ENCODE measurements around the gene HADHA. TPM values are rescaled to one million over a fixed set of nuclear protein-coding genes. Genes with fewer than 3 reads are reported as not detected.

Gene HADHA
- total RNA-seq, 1 experiment from 2014 or later = 99.9 TPM

GRCh38 chr2:26195040-26195984 lies 49.1 kb downstream of the HADHA start:
- Histone ChIP-seq H2AFZ (ENCODE audit: low read length) (no peak overlapping the region), H3K4me3 (ENCODE audit: low read length) (no peak overlapping the region), H3K4me1 (ENCODE audit: low read length) (peaks cover 30% of the 10 kb centered on the region), H3K27ac (ENCODE audit: low read length) (no peak overlapping the region), H4K20me1 (ENCODE audit: insufficient read depth, low read depth, low read length) (no peaks in the 10 kb centered on the region), H3K9ac (ENCODE audit: low read length) (no peak overlapping the region), H3K79me2 (ENCODE audit: low read length) (no peaks in the 10 kb centered on the region), H3K27me3 (ENCODE audit: low read length) (no peaks in the 10 kb centered on the region), H3K9me3 (ENCODE audit: low read length) (no peaks in the 10 kb centered on the region), H3K36me3 (ENCODE audit: insufficient read depth, low read length) (peaks cover 51% of the 10 kb centered on the region), H3K9me2 (replicated peaks; ENCODE audit: insufficient read depth, low read length) (no peaks in the 10 kb centered on the region), H3K4me2 (ENCODE audit: low read depth, low read length, poor library complexity, severe bottlenecking) (no peak overlapping the region)
- no peak for DNase-seq

GRCh38 chr2:26193578-26194231 lies 50.7 kb downstream of the HADHA start:
- H3K36me3 ChIP-seq (ENCODE audit: insufficient read depth, low read length) = peaks cover 43% of the 10 kb centered on the region
- H3K4me3 ChIP-seq (ENCODE audit: low read length) = no peak overlapping the region
- DNase-seq = no peak
- H3K27me3 ChIP-seq (ENCODE audit: low read length) = no peaks in the 10 kb centered on the region
- H2AFZ ChIP-seq (ENCODE audit: low read length) = no peak overlapping the region
- no peak overlapping the region for H3K27ac ChIP-seq (ENCODE audit: low read length)
- no peak overlapping the region for H3K4me2 ChIP-seq (ENCODE audit: low read depth, low read length, poor library complexity, severe bottlenecking)
- no peaks in the 10 kb centered on the region for H3K79me2 ChIP-seq (ENCODE audit: low read length)
- H3K9me3 ChIP-seq (ENCODE audit: low read length) = no peaks in the 10 kb centered on the region
- no peaks in the 10 kb centered on the region for H4K20me1 ChIP-seq (ENCODE audit: insufficient read depth, low read depth, low read length)
- no peaks in the 10 kb centered on the region for H3K9me2 ChIP-seq (replicated peaks; ENCODE audit: insufficient read depth, low read length)
- peaks cover 30% of the 10 kb centered on the region for H3K4me1 ChIP-seq (ENCODE audit: low read length)
- H3K9ac ChIP-seq (ENCODE audit: low read length) = no peak overlapping the region

GRCh38 chr2:26191316-26192159 lies 52.9 kb downstream of the HADHA start:
- H3K9ac ChIP-seq (ENCODE audit: low read length) = no peak overlapping the region
- no peaks in the 10 kb centered on the region for H3K9me3 ChIP-seq (ENCODE audit: low read length)
- no peaks in the 10 kb centered on the region for H3K79me2 ChIP-seq (ENCODE audit: low read length)
- no peak overlapping the region for H3K27ac ChIP-seq (ENCODE audit: low read length)
- H3K9me2 ChIP-seq (replicated peaks; ENCODE audit: insufficient read depth, low read length) = no peaks in the 10 kb centered on the region
- H3K27me3 ChIP-seq (ENCODE audit: low read length) = no peaks in the 10 kb centered on the region
- H3K4me2 ChIP-seq (ENCODE audit: low read depth, low read length, poor library complexity, severe bottlenecking) = no peak overlapping the region
- no peak for DNase-seq
- no peak overlapping the region for H2AFZ ChIP-seq (ENCODE audit: low read length)
- peaks cover 27% of the 10 kb centered on the region; the same call in 1 of the 2 replicates for H3K36me3 ChIP-seq (ENCODE audit: insufficient read depth, low read length)
- no peaks in the 10 kb centered on the region for H4K20me1 ChIP-seq (ENCODE audit: insufficient read depth, low read depth, low read length)
- no peak overlapping the region for H3K4me3 ChIP-seq (ENCODE audit: low read length)
- H3K4me1 ChIP-seq (ENCODE audit: low read length) = peaks cover 14% of the 10 kb centered on the region

- no peaks in the 10 kb centered on the region for H4K20me1 ChIP-seq (ENCODE audit: insufficient read depth, low read depth, low read length)
- H3K27me3 ChIP-seq (ENCODE audit: low read length) = no peaks in the 10 kb centered on the region
- peaks cover 16% of the 10 kb centered on the region; the same call in 1 of the 2 replicates for H3K36me3 ChIP-seq (ENCODE audit: insufficient read depth, low read length)
- H3K4me1 ChIP-seq (ENCODE audit: low read length) = peaks cover 2% of the 10 kb centered on the region
- H3K9me2 ChIP-seq (replicated peaks; ENCODE audit: insufficient read depth, low read length) = no peaks in the 10 kb centered on the region
- no peaks in the 10 kb centered on the region for H3K9me3 ChIP-seq (ENCODE audit: low read length)
- no peaks in the 10 kb centered on the region for H3K79me2 ChIP-seq (ENCODE audit: low read length)
- no peak overlapping the region for H3K27ac ChIP-seq (ENCODE audit: low read length)
- no peak for DNase-seq
- no peak overlapping the region for H3K4me3 ChIP-seq (ENCODE audit: low read length)
- H3K9ac ChIP-seq (ENCODE audit: low read length) = no peak overlapping the region
- no peak overlapping the region for H2AFZ ChIP-seq (ENCODE audit: low read length)
- no peak overlapping the region for H3K4me2 ChIP-seq (ENCODE audit: low read depth, low read length, poor library complexity, severe bottlenecking)
These were observed 54.1 kb downstream of the HADHA start for GRCh38 chr2:26190369-26190768.

- Histone ChIP-seq H3K27me3 (ENCODE audit: low read length) (no peaks in the 10 kb centered on the region), H3K79me2 (ENCODE audit: low read length) (no peaks in the 10 kb centered on the region), H4K20me1 (ENCODE audit: insufficient read depth, low read depth, low read length) (no peaks in the 10 kb centered on the region), H3K9me2 (replicated peaks; ENCODE audit: insufficient read depth, low read length) (no peaks in the 10 kb centered on the region), H3K4me2 (ENCODE audit: low read depth, low read length, poor library complexity, severe bottlenecking) (no peak overlapping the region), H2AFZ (ENCODE audit: low read length) (no peak overlapping the region), H3K27ac (ENCODE audit: low read length) (no peak overlapping the region), H3K4me1 (ENCODE audit: low read length) (no peaks in the 10 kb centered on the region), H3K36me3 (ENCODE audit: insufficient read depth, low read length) (peaks cover 10% of the 10 kb centered on the region; the same call in 1 of the 2 replicates), H3K9ac (ENCODE audit: low read length) (no peak overlapping the region), H3K4me3 (ENCODE audit: low read length) (no peak overlapping the region), H3K9me3 (ENCODE audit: low read length) (no peaks in the 10 kb centered on the region)
- no peak for DNase-seq
These were observed 54.7 kb downstream of the HADHA start for GRCh38 chr2:26189751-26190150.

- Histone ChIP-seq H3K27ac (ENCODE audit: low read length) (no peak overlapping the region), H4K20me1 (ENCODE audit: insufficient read depth, low read depth, low read length) (no peaks in the 10 kb centered on the region), H3K27me3 (ENCODE audit: low read length) (no peaks in the 10 kb centered on the region), H3K4me2 (ENCODE audit: low read depth, low read length, poor library complexity, severe bottlenecking) (no peak overlapping the region), H3K9ac (ENCODE audit: low read length) (no peak overlapping the region), H3K9me2 (replicated peaks; ENCODE audit: insufficient read depth, low read length) (no peaks in the 10 kb centered on the region), H3K4me3 (ENCODE audit: low read length) (no peak overlapping the region), H3K79me2 (ENCODE audit: low read length) (no peaks in the 10 kb centered on the region), H3K4me1 (ENCODE audit: low read length) (no peaks in the 10 kb centered on the region), H3K9me3 (ENCODE audit: low read length) (no peaks in the 10 kb centered on the region), H2AFZ (ENCODE audit: low read length) (no peak overlapping the region), H3K36me3 (ENCODE audit: insufficient read depth, low read length) (peaks cover 3% of the 10 kb centered on the region; the same call in 1 of the 2 replicates)
- DNase-seq = no peak
These were observed 55.3 kb downstream of the HADHA start for GRCh38 chr2:26189123-26189522.

GRCh38 chr2:26187537-26188104 lies 56.8 kb downstream of the HADHA start:
- H4K20me1 ChIP-seq (ENCODE audit: insufficient read depth, low read depth, low read length) = no peaks in the 10 kb centered on the region
- no peaks in the 10 kb centered on the region for H3K9me2 ChIP-seq (replicated peaks; ENCODE audit: insufficient read depth, low read length)
- no peaks in the 10 kb centered on the region; the same call in 1 of the 2 replicates for H3K36me3 ChIP-seq (ENCODE audit: insufficient read depth, low read length)
- H3K4me2 ChIP-seq (ENCODE audit: low read depth, low read length, poor library complexity, severe bottlenecking) = no peak overlapping the region
- no peak overlapping the region for H3K27ac ChIP-seq (ENCODE audit: low read length)
- H3K9ac ChIP-seq (ENCODE audit: low read length) = no peak overlapping the region
- no peaks in the 10 kb centered on the region for H3K4me1 ChIP-seq (ENCODE audit: low read length)
- no peaks in the 10 kb centered on the region for H3K9me3 ChIP-seq (ENCODE audit: low read length)
- no peak overlapping the region for H2AFZ ChIP-seq (ENCODE audit: low read length)
- no peak for DNase-seq
- no peak overlapping the region for H3K4me3 ChIP-seq (ENCODE audit: low read length)
- H3K27me3 ChIP-seq (ENCODE audit: low read length) = no peaks in the 10 kb centered on the region
- H3K79me2 ChIP-seq (ENCODE audit: low read length) = no peaks in the 10 kb centered on the region
